Measurements from ENCODE around the gene GLS. TPM values are rescaled to one million over a fixed set of nuclear protein-coding genes. Genes with fewer than 3 reads are reported as not detected.

The GLS gene
- total RNA-seq, 2 experiments from 2014 or later, result 213 to 223 TPM

- POLR2A ChIA-PET, result no interaction called here
These were observed 118.4 kb downstream of the GLS start for GRCh38 chr2:190999058-190999457.

GRCh38 chr2:190999949-191000665 is 119.5 kb downstream of the GLS start:
- POLR2A ChIA-PET, result no interaction called here
- CTCF ChIA-PET, result interaction anchor here (1.0 kb wide), 1 partner anchor 32 kb away, joined by 3 read pairs; no protein-coding TSS in a partner anchor

More at GRCh38 chr2:190999058-190999457, 118.4 kb downstream of the GLS start:
- CTCF ChIA-PET, result no interaction called here

- CTCF ChIA-PET, result interaction anchor here (1.0 kb wide), 1 partner anchor 33 kb away, joined by 3 read pairs; no protein-coding TSS in a partner anchor
- POLR2A ChIA-PET, result no interaction called here
These were observed 120.4 kb downstream of the GLS start for GRCh38 chr2:191001032-191001431.

GRCh38 chr2:191001624-191002023 is 121.0 kb downstream of the GLS start:
- ChIA-PET CTCF (no interaction called here), POLR2A (no interaction called here)

GRCh38 chr2:191003405-191004309 is 123.0 kb downstream of the GLS start:
- POLR2A ChIA-PET, result no interaction called here

GRCh38 chr2:191006297-191006696 is 125.7 kb downstream of the GLS start:
- ChIA-PET POLR2A (no interaction called here), CTCF (no interaction called here)

More at GRCh38 chr2:191003405-191004309, 123.0 kb downstream of the GLS start:
- CTCF ChIA-PET, result no interaction called here

GRCh38 chr2:191006997-191007783 is 126.6 kb downstream of the GLS start:
- POLR2A ChIA-PET, result no interaction called here

GRCh38 chr2:191008286-191008685 is 127.7 kb downstream of the GLS start:
- POLR2A ChIA-PET, result interaction anchor here (0.7 kb wide), 1 partner anchor 328 kb away, joined by 3 read pairs; no protein-coding TSS in a partner anchor
- CTCF ChIA-PET, result no interaction called here

More at GRCh38 chr2:191006997-191007783, 126.6 kb downstream of the GLS start:
- CTCF ChIA-PET, result no interaction called here

- CTCF ChIA-PET, result no interaction called here
These were observed 129.1 kb downstream of the GLS start for GRCh38 chr2:191009541-191010374.

GRCh38 chr2:191010887-191011885 is 130.6 kb downstream of the GLS start:
- POLR2A ChIA-PET, result interaction anchor here (1.1 to 1.7 kb wide), 2 partner anchors 9 to 11 kb away, joined by 5 to 8 read pairs; no protein-coding TSS in a partner anchor

More at GRCh38 chr2:191009541-191010374, 129.1 kb downstream of the GLS start:
- POLR2A ChIA-PET, result no interaction called here

GRCh38 chr2:191012346-191012745 is 131.7 kb downstream of the GLS start:
- CTCF ChIA-PET, result interaction anchor here (0.6 to 3.4 kb wide), 4 partner anchors 10 to 1297 kb away, joined by 3 to 14 read pairs (median 4); no protein-coding TSS in a partner anchor
- POLR2A ChIA-PET, result interaction anchor here (0.6 to 1.7 kb wide), 7 partner anchors 8 to 667 kb away, joined by 3 to 8 read pairs (median 4); partner anchors contain the start of gene GLS

More at GRCh38 chr2:191010887-191011885, 130.6 kb downstream of the GLS start:
- CTCF ChIA-PET, result interaction anchor here (0.6 to 1.3 kb wide), 4 partner anchors 14 to 161 kb away, joined by 3 to 5 read pairs (median 4); no protein-coding TSS in a partner anchor

GRCh38 chr2:191012845-191013681 is 132.4 kb downstream of the GLS start:
- POLR2A ChIA-PET, result interaction anchor here (0.6 to 2.9 kb wide), 11 partner anchors 7 to 666 kb away, joined by 3 to 10 read pairs (median 4); partner anchors contain the start of genes GLS and STAT4
- CTCF ChIA-PET, result interaction anchor here (0.5 to 3.4 kb wide), 4 partner anchors 10 to 231 kb away, joined by 3 to 14 read pairs (median 4); no protein-coding TSS in a partner anchor

- ChIA-PET POLR2A (interaction anchor here (0.6 to 2.9 kb wide), 2 partner anchors 30 to 137 kb away, joined by 3 to 10 read pairs; partner anchors contain the start of gene STAT4), CTCF (interaction anchor here (0.5 to 3.4 kb wide), 3 partner anchors 9 to 231 kb away, joined by 3 to 14 read pairs (median 3); no protein-coding TSS in a partner anchor)
These were observed 133.0 kb downstream of the GLS start for GRCh38 chr2:191013682-191013931.

GRCh38 chr2:191013932-191014652 is 133.5 kb downstream of the GLS start, which contains the start of gene STAT1:
Gene STAT1 (minus strand): TSS chr2:191014171. CDS start chr2:191010003, 4,168 bp downstream.
- ChIA-PET POLR2A (interaction anchor here (0.6 to 2.9 kb wide), 3 partner anchors 9 to 136 kb away, joined by 3 to 10 read pairs (median 10); partner anchors contain the start of gene STAT4), CTCF (interaction anchor here (0.5 to 3.4 kb wide), 3 partner anchors 9 to 43 kb away, joined by 3 to 14 read pairs (median 4); no protein-coding TSS in a partner anchor)

GRCh38 chr2:191014653-191015020 is 134.0 kb downstream of the GLS start:
- POLR2A ChIA-PET, result interaction anchor here (1.4 to 2.9 kb wide), 2 partner anchors 9 to 136 kb away, joined by 10 read pairs; partner anchors contain the start of gene STAT4
- CTCF ChIA-PET, result interaction anchor here (0.9 to 3.4 kb wide), 2 partner anchors 8 to 37 kb away, joined by 4 to 14 read pairs; no protein-coding TSS in a partner anchor
